ENCODE results near the gene ASPRV1. TPM values are rescaled to one million over a fixed set of nuclear protein-coding genes. Genes with fewer than 3 reads are reported as not detected.

ASPRV1 gene
- total RNA-seq, 1 experiment from 2014 or later: 0.66 TPM

DNA sequence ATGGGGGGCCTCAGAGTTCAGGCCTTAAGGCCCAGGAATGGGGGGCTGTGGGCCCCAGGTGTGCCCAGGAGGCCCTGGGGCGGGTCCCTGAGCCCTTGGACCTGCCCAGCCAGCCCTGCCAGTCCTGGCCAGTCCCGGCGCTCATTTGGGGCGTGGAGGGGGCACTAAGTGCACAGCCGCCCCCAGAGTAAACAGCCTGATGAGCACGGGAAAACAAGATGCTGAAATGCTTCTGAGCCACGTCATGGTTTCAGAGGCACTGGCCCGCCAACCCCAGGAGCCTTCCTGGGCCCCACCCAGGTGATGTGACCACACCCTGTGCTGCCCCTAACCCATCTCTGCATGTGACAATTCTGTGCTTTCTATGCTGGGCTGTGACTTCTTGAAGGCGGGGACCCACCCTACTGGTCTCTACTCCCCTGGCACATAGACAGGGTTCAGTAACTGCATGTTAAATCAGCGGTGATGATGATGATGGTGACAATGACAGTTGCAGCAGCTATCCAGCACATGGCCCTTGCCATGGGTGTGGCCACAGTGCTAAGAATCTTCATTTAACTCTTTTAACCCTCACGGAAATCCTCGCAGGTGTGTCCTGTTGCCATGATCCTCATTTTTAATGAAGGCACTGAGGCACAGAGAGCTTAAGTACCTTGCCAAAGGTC, 28.1 kb upstream of the ASPRV1 start:
- peaks cover 4% of the 10 kb centered on the region for H3K36me3 Mint-ChIP-seq (ENCODE audit: insufficient read depth, unreplicated experiment)

GRCh38 chr2:69989009-69989408, 27.6 kb upstream of the ASPRV1 start:
- DNase-seq: no peak
- TF ChIP-seq, protein P1, sequence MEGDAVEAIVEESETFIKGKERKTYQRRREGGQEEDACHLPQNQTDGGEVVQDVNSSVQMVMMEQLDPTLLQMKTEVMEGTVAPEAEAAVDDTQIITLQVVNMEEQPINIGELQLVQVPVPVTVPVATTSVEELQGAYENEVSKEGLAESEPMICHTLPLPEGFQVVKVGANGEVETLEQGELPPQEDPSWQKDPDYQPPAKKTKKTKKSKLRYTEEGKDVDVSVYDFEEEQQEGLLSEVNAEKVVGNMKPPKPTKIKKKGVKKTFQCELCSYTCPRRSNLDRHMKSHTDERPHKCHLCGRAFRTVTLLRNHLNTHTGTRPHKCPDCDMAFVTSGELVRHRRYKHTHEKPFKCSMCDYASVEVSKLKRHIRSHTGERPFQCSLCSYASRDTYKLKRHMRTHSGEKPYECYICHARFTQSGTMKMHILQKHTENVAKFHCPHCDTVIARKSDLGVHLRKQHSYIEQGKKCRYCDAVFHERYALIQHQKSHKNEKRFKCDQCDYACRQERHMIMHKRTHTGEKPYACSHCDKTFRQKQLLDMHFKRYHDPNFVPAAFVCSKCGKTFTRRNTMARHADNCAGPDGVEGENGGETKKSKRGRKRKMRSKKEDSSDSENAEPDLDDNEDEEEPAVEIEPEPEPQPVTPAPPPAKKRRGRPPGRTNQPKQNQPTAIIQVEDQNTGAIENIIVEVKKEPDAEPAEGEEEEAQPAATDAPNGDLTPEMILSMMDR (IDR thresholded peaks at IDR 0.05; ENCODE audit: insufficient read depth in 1 of 2, low read depth in 1 of 2, low read length in 1 of 2, severe bottlenecking in 1 of 2, unreplicated experiment in 1 of 2): no peak
- no peaks in the 10 kb centered on the region for H3K9me3 ChIP-seq
- POLR2A ChIA-PET: no interaction called here
- H3K36me3 Mint-ChIP-seq (ENCODE audit: insufficient read depth, unreplicated experiment): peaks cover 4% of the 10 kb centered on the region
- H3K4me1 ChIP-seq: no peaks in the 10 kb centered on the region
- H3K27me3 ChIP-seq (replicated peaks; ENCODE audit: control insufficient read depth, insufficient read depth, low read length): no peaks in the 10 kb centered on the region
- H3K9me3 Mint-ChIP-seq (ENCODE audit: unreplicated experiment): peaks cover 9% of the 10 kb centered on the region
- no peak overlapping the region for H3K27ac Mint-ChIP-seq (ENCODE audit: unreplicated experiment)
- BruUV-seq (replicated peaks): no TSS peak
- no peaks in the 10 kb centered on the region for H3K27me3 Mint-ChIP-seq (ENCODE audit: insufficient read depth, unreplicated experiment)
- no peaks in the 10 kb centered on the region for H3K36me3 ChIP-seq (ENCODE audit: control insufficient read depth, insufficient read depth, low read length)
- H3K4me1 Mint-ChIP-seq (ENCODE audit: low read depth, unreplicated experiment): no peaks in the 10 kb centered on the region
- intact Hi-C loops (cut with micrococcal nuclease; ENCODE audit: unreplicated experiment): no loop called here
- no peak overlapping the region for H3K4me3 Mint-ChIP-seq (ENCODE audit: unreplicated experiment)
- CTCF ChIA-PET: no interaction called here
- no peak overlapping the region for H3K4me3 ChIP-seq (ENCODE audit: low read depth, low read length)

More for the DNA sequence above, 28.1 kb upstream of the ASPRV1 start:
- H3K36me3 ChIP-seq (ENCODE audit: control insufficient read depth, insufficient read depth, low read length): no peaks in the 10 kb centered on the region
- TF ChIP-seq, protein P1 (IDR thresholded peaks at IDR 0.05; ENCODE audit: insufficient read depth in 1 of 2, low read depth in 1 of 2, low read length in 1 of 2, severe bottlenecking in 1 of 2, unreplicated experiment in 1 of 2): no peak
- BruUV-seq (replicated peaks): no TSS peak
- no peaks in the 10 kb centered on the region for H3K4me1 ChIP-seq
- Mint-ChIP-seq H3K4me1 (ENCODE audit: low read depth, unreplicated experiment) (no peaks in the 10 kb centered on the region), H3K27ac (ENCODE audit: unreplicated experiment) (no peak overlapping the region), H3K4me3 (ENCODE audit: unreplicated experiment) (no peak overlapping the region), H3K9me3 (ENCODE audit: unreplicated experiment) (peaks cover 9% of the 10 kb centered on the region), H3K27me3 (ENCODE audit: insufficient read depth, unreplicated experiment) (no peaks in the 10 kb centered on the region)
- no peak for DNase-seq
- no peak overlapping the region for H3K4me3 ChIP-seq (ENCODE audit: low read depth, low read length)
- no peaks in the 10 kb centered on the region for H3K9me3 ChIP-seq
- intact Hi-C loops (cut with micrococcal nuclease; ENCODE audit: unreplicated experiment): no loop called here
- H3K27me3 ChIP-seq (replicated peaks; ENCODE audit: control insufficient read depth, insufficient read depth, low read length): no peaks in the 10 kb centered on the region
- CTCF ChIA-PET: no interaction called here
- POLR2A ChIA-PET: no interaction called here

DNA sequence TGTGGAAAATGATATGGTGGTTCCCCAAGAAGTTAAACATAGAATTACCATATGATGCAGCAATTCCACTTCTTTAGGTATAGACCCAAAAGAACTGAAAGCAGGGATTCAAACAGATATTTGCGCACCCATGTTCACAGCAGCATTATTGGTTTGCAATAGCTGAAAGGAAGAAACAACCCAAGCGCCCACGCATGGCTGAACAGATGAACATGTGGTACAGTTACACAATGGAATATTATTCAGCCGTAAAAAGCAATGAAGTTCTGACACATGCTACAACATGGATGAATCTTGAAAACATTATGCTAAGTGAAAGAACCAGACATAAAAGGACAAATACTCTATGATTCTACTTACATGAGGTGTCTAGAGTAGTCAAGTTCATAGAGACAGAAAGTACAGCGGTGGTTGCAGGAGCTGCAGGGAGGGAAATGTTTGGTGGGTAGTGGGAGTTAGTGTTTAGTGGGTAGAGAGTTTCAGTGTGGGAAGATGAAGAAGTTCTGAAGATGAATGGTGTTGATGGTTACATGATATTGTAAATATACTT, 26.7 kb upstream of the ASPRV1 start:
- Mint-ChIP-seq H3K27me3 (ENCODE audit: insufficient read depth, unreplicated experiment) (no peaks in the 10 kb centered on the region), H3K4me3 (ENCODE audit: unreplicated experiment) (no peak overlapping the region), H3K9me3 (ENCODE audit: unreplicated experiment) (peaks cover 9% of the 10 kb centered on the region), H3K36me3 (ENCODE audit: insufficient read depth, unreplicated experiment) (peaks cover 4% of the 10 kb centered on the region), H3K4me1 (ENCODE audit: low read depth, unreplicated experiment) (no peaks in the 10 kb centered on the region), H3K27ac (ENCODE audit: unreplicated experiment) (no peak overlapping the region)
- CTCF ChIA-PET: no interaction called here
- intact Hi-C loops (cut with micrococcal nuclease; ENCODE audit: unreplicated experiment): no loop called here
- H3K36me3 ChIP-seq (ENCODE audit: control insufficient read depth, insufficient read depth, low read length): no peaks in the 10 kb centered on the region
- H3K9me3 ChIP-seq: no peaks in the 10 kb centered on the region
- no TSS peak for BruUV-seq (replicated peaks)
- TF ChIP-seq, protein P1 (IDR thresholded peaks at IDR 0.05; ENCODE audit: insufficient read depth in 1 of 2, low read depth in 1 of 2, low read length in 1 of 2, severe bottlenecking in 1 of 2, unreplicated experiment in 1 of 2): no peak
- no peak overlapping the region for H3K4me3 ChIP-seq (ENCODE audit: low read depth, low read length)
- no peaks in the 10 kb centered on the region for H3K4me1 ChIP-seq
- H3K27me3 ChIP-seq (replicated peaks; ENCODE audit: control insufficient read depth, insufficient read depth, low read length): no peaks in the 10 kb centered on the region
- DNase-seq: no peak
- POLR2A ChIA-PET: interaction anchor here (0.5 kb wide), 1 partner anchor 12 kb away, joined by 3 read pairs; no protein-coding TSS in a partner anchor
